Gastroesophageal sphincter (tissue), 3 donors: ENCODE results near the gene PRPF18.

Source experiments
- CTCF ChIP-seq, 4 experiments: fragments of 200-600 bp in 2 of 4; fragments of 450-650 bp in 2 of 4; sonication (generic) in 1 of 4; IDR thresholded peaks; one replicate each; pipeline ENCODE4 v1.5.1; 2017 to 2019; ENCODE audit warnings: antibody characterized with exemption in 4 of 4, mild to moderate bottlenecking in 2 of 4, moderate library complexity in 2 of 4
- EP300 ChIP-seq: sonication (generic); formaldehyde crosslinking; IDR thresholded peaks from one replicate; pipeline ENCODE4 v1.6.1; 2017; ENCODE audit warnings: antibody characterized with exemption, mild to moderate bottlenecking

GRCh38 chr10:13656337-13657100 is 69.8 kb downstream of the PRPF18 start:
- TF ChIP-seq CTCF (IDR thresholded peaks at IDR 0.05) (no peak), EP300 (no peak)
